GM13976 (cell line): Measurements from ENCODE around the gene PPFIA2.

Source experiments
- DNase-seq: peaks from one replicate; pipeline ENCODE4 v3.0.0; 2012; ENCODE audit warnings: low spot score
- in situ Hi-C: fragments of 300-500 bp; cut with MboI; formaldehyde crosslinking; loops from one replicate; pipeline ENCODE4 v1.12.0; 2022; ENCODE audit warnings: low sequenced_read_pairs, mixed read lengths, inconsistent platforms; ENCODE audit not compliant: unreplicated experiment
- TF ChIP-seq, protein P1 (sequence below): IDR thresholded peaks from 2 replicates; pipeline ENCODE4 v1.5.1; 2012; ENCODE audit warnings: borderline replicate concordance, mild to moderate bottlenecking; ENCODE audit not compliant: insufficient read depth; ENCODE audit errors: extremely low read depth, missing control alignments, control extremely low read depth

Gene PPFIA2

DNA sequence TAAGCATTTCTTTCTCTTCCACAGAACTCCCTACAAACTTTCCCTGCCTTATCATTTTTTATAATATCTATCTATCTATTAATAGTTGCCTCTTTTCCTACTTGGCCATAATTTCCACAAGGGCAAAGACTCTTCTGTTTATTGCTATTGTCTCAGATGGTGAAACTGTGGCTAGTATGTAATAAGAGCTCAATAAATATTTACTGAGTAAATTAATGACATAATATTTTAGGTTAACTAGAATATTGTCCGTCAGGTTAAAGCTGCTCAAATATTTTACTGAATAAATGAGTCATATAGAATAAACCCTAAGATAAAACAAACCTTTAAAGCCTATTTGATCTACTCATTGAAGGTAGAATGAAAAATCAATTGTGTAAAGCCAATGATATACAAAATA lies 240.5 kb downstream of the PPFIA2 start:
- TF ChIP-seq, protein P1, sequence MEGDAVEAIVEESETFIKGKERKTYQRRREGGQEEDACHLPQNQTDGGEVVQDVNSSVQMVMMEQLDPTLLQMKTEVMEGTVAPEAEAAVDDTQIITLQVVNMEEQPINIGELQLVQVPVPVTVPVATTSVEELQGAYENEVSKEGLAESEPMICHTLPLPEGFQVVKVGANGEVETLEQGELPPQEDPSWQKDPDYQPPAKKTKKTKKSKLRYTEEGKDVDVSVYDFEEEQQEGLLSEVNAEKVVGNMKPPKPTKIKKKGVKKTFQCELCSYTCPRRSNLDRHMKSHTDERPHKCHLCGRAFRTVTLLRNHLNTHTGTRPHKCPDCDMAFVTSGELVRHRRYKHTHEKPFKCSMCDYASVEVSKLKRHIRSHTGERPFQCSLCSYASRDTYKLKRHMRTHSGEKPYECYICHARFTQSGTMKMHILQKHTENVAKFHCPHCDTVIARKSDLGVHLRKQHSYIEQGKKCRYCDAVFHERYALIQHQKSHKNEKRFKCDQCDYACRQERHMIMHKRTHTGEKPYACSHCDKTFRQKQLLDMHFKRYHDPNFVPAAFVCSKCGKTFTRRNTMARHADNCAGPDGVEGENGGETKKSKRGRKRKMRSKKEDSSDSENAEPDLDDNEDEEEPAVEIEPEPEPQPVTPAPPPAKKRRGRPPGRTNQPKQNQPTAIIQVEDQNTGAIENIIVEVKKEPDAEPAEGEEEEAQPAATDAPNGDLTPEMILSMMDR: no peak
- no peak for DNase-seq
- in situ Hi-C loops: no loop called here

DNA sequence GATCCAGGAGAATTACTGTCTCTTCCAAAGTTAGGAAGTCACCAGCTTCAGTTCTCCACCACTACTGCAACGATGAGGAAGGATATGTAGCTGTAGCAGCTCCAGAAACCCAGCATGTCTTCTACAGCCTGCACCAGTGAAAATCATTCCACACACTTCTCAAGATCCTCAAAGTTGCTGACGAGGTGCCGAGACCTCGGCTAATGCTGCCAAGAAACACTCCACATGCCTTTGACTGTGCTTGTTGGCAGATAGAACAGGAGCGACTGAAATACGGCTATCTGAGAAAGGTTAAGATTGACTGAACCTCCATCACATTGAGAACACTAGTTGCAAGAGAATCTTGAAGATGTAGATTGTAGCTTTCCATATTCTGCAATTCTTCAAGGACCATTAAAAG lies 241.9 kb downstream of the PPFIA2 start:
- DNase-seq: no peak
- in situ Hi-C loops: no loop called here
- TF ChIP-seq, protein P1: no peak

DNA sequence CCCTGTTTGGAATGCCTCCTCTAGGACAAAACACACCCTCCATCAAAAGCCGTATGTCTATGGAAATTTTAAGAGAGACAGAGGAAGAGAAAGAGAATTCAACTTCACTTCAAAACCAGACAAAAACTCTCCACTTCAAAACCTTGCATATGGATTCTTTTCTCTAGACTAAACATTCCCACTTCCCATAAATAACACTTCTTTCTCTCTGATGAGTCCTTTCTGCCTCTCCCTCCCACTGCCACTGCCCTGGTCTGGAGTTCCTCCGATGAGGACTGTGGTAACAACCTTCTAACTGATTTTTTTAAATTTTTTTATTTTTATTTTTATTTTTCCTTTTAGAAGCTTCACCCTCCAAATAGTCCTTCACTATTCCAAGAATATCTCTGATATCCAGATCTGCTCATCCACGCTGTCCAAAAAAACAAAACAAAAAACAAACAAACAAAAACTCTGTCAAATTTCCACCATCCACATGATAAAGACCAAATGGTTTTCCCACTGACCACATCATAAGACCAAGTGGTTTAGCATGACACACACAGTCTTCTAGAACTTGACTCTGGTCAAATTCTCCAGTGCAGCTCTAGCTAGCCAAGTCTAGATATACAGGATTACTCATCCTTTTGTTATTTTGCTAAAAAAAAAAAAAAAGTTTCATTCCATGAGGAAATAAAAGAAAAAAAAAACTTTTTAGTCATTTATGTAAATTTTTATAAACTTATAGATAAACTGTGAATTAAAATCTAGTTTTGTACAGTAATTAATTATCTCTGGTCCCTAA lies 256.0 kb downstream of the PPFIA2 start:
- TF ChIP-seq, protein P1: no peak
- no peak for DNase-seq

DNA sequence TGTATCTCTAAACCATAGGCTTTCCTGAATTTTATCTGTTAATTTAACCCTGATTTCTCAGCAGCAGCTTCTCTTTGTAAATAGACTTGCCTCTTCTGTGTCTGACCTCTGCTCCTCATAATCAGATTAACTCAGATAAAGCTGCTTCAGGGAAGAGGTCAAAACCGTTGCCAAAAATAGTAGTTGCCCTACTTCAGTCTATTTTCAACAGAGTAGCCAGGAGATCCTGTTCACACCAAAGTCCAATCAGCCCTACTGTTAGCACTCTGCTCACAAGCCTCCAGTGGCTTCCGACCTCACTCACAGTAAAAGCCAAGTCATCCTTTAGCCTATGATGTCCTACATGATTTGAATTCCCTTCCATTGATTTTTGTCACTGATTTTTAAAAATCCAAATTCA lies 258.4 kb downstream of the PPFIA2 start:
- in situ Hi-C loops: no loop called here
- TF ChIP-seq, protein P1: no peak
- DNase-seq: no peak

More for the DNA sequence above, 256.0 kb downstream of the PPFIA2 start:
- in situ Hi-C loops: no loop called here

DNA sequence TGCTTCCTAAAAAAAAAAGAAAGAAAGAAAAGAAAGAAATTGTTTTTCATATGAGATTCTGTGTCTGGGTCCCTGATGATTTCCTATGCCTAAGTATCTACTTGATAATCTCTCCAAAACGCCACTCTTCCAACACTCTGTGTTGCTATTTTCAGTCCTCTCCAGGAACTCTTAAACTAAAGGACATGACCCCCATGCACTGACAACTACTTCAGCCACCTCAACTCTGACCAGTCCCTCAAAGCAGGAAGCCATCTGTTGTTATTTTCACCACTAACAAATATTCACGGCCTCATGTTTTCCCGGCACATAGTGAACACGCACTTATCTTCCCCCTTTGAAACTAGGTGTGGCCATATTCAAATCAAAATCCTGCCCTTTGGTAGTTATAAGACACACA lies 259.3 kb downstream of the PPFIA2 start:
- in situ Hi-C loops: no loop called here
- no peak for DNase-seq
- TF ChIP-seq, protein P1: no peak

DNA sequence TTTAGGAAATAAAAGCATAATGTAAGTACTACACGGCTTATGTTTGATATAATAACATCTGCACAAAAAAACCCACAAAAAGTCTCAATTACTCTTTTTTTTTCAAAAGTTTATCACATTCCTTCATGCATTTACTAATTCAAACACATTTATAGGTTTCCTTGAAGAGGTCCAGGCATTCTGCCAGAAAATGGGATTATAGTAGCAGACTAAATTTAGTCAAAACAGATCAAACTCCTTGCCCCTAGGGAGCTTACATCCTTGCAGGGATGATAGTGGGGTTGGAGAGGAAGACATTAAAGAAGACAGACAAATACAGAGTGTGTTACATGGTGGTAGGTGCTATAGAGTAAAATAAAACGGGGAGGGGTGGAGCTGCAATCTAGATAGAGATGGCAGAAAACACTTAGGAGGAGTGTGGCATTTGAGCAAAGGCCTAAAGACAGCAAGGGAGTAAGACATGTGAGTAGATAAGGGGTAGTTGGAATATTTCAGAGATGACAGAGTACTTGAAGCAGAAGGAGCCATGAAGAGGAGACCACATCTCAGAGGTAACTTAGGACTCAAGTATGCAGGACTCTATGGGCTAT lies 266.9 kb downstream of the PPFIA2 start:
- TF ChIP-seq, protein P1: no peak
- no peak for DNase-seq
- in situ Hi-C loops: no loop called here
